Activated T-cell treated with anti-CD3 and anti-CD28 coated beads, Interleukin-2, amount 50 U/mL, for 48 hours (primary cell): Measurements from ENCODE around the gene ZNF264.
"Not testable (repeated sequence)": the region's sequence is repeated elsewhere in the genome, so short reads cannot be mapped to it uniquely, and the experiment has no call there.

Experiments used
- DNase-seq, 2 experiments: peaks; one replicate each; pipeline ENCODE4 v3.0.0-alpha.2; 2020

ZNF264 gene

DNA sequence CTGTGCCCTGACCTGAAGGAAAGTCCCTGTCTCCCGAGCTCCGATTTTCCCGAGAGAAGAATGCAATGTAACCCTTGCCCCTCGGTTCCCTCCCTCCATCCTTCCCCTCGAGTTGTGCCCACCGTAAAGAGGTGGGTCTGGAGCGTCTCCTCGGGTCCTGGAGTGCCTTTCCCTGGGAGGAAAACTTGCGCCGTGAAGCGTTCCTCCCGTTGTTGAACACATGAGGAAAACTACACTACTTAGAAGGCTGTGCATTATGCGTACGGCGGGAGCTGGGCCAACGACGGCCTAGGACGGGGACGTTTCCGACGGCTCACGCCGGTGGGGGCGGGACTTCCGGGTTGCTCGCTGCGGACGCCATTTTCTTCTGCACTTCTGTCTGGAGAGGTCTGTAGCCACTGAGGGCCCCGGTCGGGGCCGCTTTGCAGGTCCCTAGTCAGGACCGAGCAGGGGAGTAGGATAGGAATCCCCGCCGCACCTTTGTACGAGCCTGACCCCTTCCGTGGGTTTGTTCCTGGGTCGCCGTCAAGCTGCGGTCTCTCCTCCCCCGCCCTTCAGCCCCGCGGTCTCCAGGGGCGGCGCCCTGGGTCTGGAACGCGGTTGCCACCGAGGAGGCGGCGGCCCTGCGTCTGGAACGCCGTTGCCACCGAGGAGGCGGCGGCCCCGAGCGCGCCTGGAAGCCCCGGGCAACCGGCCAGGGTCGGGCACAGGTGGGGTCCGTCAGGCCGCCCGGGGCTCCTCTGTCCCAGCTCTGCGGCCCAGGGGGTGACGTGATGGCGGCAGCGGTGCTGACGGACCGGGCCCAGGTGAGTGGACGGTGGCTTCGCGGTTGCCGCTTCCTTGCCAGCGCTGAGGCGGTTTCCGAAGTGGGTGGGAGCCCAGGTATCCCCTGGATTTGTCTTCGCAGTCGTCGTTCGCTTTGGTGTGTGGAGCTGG is at the start of gene ZNF264:
TSS of gene ZNF264 (plus strand) at position 360 of the 936 bp plus-strand sequence. CDS start at position 774, 414 bp downstream.
- peak; percentile 90 to 93 for DNase-seq

- DNase-seq, result no peak
Measured at GRCh38 chr19:57141699-57142098, 49.6 kb upstream of the ZNF264 start.

DNA sequence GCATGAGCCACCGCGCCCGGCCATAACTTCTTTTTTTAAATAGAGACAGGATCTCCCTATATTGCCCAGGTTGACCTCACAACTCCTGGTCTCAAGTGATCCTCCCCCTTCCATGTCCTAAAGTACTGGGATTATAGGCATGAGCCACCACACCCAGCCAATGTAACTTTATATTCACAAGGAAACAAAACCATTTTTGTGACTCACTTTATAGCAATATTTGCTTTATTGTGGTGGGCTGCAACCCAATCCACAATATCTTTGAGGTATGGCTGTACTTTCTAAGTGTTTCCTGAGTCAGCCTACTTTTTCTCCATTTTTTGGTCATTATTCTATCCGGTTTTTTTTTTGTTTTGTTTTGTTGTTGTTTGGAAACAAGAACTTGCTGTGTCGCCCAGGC is 38.4 kb upstream of the ZNF264 start:
- no peak for DNase-seq

- no peak for DNase-seq
Measured at GRCh38 chr19:57161985-57162539, 29.2 kb upstream of the ZNF264 start.

DNA sequence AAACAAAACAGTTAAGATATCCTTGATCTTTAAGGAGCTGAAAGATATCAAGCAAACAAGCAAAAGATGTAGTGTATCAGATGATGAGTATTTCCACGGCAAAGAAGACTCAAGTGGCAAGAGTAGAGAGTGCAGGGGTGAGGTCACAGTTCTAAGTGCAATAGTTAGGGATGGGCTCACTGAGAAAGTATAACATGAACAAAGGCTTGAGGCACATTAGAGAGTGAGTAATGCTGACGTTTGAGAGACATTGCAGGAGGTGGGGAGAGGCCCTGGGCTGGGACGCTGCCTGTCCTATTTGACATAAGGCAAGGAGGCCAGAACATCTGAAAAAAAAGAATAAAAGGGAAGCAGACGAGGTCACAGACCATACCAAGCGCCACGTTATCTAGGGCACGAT is 25.5 kb upstream of the ZNF264 start:
- no peak for DNase-seq

- DNase-seq, result no peak
Measured at GRCh38 chr19:57167385-57167784, 23.9 kb upstream of the ZNF264 start, which contains the start of gene DUXA. Gene DUXA (minus strand): TSS chr19:57167485. CDS start chr19:57167443, 42 bp downstream.

DNA sequence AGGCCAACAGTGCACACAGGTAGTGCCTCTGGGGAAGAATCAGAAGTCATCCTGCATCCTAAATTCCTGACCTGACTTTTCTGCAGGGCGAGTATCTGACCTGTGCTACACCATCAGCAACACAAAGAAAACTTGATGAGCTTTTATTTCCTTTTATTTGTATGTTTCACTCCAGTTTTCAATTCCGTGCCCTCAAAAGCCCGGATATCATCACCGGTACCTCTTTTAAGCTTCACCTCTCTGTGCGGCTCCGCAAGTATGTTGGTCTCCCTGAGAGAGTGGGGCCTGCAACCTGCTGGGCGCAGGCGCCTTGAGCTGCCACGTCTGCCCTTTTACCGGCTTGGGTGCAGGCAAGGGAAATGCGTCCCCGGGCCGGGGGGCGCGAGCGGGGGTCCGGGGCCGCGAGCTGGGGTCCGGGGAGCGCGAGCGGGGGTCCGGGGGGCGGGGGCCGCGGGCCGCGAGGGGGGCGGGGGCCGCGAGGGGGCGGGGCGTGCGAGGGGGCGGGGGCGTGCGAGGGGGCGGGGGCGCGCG is 19.7 kb upstream of the ZNF264 start:
- DNase-seq, result peak; percentile 26 to 32

DNA sequence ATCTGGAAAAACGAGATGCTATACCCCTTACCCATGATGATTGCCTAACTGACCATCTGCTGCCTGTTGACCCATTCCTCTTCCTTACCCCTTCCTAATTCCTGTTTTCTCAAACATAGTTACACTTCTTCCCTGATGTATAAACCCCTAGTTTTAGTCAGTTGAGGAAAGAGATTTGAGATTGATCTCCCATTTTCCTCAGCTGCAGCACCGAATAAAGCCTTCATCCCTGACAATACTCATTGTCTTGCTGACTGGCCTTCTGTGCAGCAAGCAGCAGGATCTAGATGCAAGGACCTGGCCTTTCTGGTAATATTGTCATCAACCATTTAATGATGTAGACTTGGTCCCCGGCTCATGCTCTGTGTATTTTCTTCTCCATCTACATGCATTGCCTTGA is 999 bp upstream of the ZNF264 start:
- DNase-seq, result no peak

DNA sequence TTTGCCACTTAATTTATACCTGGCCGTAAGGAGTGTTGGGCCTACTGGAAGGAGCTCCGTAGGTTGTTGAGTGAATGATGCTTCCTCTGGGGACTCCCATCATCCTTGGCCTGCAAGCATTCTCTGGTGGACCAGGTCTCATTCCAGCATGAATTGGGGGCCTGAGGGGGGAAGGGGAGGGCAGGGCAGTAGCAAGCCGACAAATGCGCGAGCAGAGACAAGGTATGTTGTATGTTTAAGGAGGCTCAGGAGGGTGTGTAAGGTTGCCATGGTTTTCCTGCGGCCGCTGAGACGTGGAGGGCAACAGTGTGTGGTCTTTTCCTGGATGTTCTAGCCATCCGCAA is 749 bp downstream of the ZNF264 start:
- no peak for DNase-seq

DNA sequence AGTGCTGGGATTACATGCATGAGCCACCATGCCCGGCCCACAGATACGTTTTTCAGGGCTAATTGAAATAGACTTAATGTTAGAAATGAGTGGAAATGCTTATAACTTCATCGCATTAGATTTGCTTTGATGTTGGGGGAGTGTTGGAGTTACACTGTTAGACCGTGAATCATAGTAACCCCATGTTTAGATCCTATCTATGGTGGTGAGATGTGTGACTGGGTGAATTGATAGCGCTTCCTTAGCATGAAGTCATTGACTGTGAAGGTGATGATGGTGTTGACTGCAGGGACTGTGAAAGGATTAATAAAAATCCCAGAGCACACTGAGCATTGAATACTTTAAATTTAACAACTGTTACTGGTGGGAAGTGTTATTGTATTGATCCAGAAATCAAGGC is 1.7 kb downstream of the ZNF264 start:
- no peak for DNase-seq

DNA sequence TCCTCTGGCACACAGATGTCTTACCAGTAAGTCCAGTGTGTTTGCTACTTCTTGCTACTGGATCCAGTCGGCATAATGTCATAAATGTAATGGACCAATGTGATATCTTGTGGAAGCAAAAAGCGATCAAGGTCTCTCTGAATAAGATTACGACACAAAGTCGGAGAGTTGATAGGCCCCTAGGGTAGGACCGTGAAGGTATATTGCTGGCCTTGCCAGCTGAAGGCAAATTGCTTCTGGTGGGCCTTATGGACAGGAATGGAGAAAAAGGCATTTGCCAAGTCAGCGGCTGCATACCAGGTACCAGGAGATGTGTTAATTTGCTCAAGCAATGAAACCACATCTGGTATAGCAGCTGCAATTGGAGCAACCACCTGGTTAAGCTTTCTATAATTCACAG is 6.6 kb downstream of the ZNF264 start:
- DNase-seq, result not testable (repeated sequence)

GRCh38 chr19:57202160-57202559 is 10.9 kb downstream of the ZNF264 start:
- DNase-seq, result no peak

GRCh38 chr19:57210381-57210780 is 19.1 kb downstream of the ZNF264 start:
- DNase-seq, result no peak

DNA sequence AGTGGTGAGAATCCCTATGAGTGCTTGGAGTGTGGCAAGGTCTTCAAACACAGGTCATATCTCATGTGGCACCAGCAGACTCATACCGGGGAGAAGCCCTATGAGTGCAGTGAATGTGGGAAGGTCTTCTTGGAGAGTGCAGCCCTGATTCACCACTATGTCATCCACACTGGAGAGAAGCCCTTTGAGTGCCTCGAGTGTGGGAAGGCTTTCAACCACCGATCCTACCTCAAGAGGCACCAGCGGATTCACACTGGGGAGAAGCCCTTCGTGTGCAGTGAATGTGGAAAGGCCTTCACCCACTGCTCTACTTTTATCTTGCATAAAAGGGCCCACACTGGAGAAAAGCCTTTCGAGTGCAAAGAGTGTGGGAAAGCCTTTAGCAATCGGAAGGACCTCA is 20.8 kb downstream of the ZNF264 start:
- DNase-seq, result no peak

GRCh38 chr19:57227502-57227901 is 36.2 kb downstream of the ZNF264 start:
- DNase-seq, result no peak

DNA sequence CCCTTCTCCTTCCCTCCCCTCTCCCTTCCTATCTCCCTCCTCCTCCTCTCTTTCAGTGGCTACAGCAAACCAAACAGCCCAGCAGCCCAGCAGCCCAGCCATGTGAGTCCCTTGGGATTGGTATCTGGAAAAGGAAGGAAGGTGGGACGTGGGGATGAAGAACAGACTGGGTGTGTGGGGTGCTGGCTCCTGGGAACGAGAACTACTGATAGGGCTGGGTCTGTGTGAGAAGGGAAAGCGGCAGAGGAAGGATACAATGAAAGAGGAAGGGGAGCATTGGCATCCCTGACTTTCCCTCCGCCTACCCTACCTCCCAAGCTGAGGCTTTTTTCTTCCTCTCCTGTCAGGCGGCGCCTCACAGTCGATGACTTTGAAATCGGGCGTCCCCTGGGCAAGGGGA is 40.4 kb downstream of the ZNF264 start:
- DNase-seq, result no peak

DNA sequence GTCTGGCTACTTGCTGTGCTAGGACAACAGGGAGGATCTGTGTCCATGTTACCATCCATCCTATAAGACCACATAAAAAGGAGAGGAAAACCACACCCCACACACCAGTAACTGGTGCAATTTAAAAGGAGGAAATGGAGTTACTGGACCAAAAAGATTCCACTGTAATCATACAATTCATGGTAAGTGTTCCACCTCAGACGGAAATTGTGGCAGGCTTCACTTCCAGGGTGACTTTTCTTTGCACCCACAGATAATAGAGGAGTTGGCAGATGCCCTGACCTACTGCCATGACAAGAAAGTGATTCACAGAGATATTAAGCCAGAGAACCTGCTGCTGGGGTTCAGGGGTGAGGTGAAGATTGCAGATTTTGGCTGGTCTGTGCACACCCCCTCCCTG is 41.9 kb downstream of the ZNF264 start:
- no peak for DNase-seq

GRCh38 chr19:57239982-57240310 is 48.6 kb downstream of the ZNF264 start:
- DNase-seq, result no peak

GRCh38 chr19:57240311-57241090 is 49.2 kb downstream of the ZNF264 start, which contains the start of gene ZNF805:
Gene ZNF805 (plus strand): TSS chr19:57240632. CDS start chr19:57240892, 260 bp downstream.
- peak; percentile 94 to 96 for DNase-seq

GRCh38 chr19:57241176-57241575 is 49.9 kb downstream of the ZNF264 start:
- no peak for DNase-seq

DNA sequence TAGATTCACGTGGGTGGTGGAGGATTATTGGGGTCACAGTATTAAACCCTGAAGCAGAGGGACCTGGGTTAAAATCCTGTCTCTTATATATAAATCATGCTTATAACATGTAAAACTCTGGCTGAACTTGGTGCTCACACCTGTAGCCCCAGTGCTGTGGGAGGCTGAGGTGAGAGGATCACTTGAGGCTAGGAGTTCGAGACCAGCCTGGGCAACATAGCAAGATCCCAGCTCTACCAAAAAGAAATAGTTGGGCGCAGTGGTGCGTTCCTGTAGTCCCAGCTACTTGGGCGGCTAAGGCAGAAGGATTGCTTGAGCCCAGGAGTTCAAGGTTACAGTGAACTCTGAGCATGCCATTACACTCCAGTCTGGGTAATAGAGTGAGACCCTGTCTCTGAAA is 51.5 kb downstream of the ZNF264 start:
- DNase-seq, result no peak

GRCh38 chr19:57244513-57244912 is 53.2 kb downstream of the ZNF264 start:
- DNase-seq, result no peak

- DNase-seq, result no peak
Measured at GRCh38 chr19:57245066-57245465, 53.8 kb downstream of the ZNF264 start.
